Measurements from ENCODE around the gene USP31. TPM values are rescaled to one million over a fixed set of nuclear protein-coding genes. Genes with fewer than 3 reads are reported as not detected.

The USP31 gene
- total and polyA plus RNA-seq, 11 donors = 9.2 to 49.9 (median 23.8) TPM

GRCh38 chr16:23029733-23030420, 119.4 kb downstream of the USP31 start:
- intact Hi-C loops (cut with DNase I) = loop anchor here in 1 of 10 donors (10.0 kb wide), 1 partner anchor 55 kb away; no protein-coding TSS in a partner anchor
- no peaks in the 10 kb centered on the region for H3K36me3 ChIP-seq
- no peak overlapping the region for H3K4me3 ChIP-seq
- no peak for ATAC-seq
- WGBS, 4 donors = 67 to 74% (median 71%) methylated on average over 6 of the region's 6 CpGs
- no peak for TF ChIP-seq POLR2A (IDR thresholded peaks at IDR 0.05)
- TF ChIP-seq, protein P1, sequence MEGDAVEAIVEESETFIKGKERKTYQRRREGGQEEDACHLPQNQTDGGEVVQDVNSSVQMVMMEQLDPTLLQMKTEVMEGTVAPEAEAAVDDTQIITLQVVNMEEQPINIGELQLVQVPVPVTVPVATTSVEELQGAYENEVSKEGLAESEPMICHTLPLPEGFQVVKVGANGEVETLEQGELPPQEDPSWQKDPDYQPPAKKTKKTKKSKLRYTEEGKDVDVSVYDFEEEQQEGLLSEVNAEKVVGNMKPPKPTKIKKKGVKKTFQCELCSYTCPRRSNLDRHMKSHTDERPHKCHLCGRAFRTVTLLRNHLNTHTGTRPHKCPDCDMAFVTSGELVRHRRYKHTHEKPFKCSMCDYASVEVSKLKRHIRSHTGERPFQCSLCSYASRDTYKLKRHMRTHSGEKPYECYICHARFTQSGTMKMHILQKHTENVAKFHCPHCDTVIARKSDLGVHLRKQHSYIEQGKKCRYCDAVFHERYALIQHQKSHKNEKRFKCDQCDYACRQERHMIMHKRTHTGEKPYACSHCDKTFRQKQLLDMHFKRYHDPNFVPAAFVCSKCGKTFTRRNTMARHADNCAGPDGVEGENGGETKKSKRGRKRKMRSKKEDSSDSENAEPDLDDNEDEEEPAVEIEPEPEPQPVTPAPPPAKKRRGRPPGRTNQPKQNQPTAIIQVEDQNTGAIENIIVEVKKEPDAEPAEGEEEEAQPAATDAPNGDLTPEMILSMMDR (IDR thresholded peaks at IDR 0.05) = no peak
- peaks cover 0 to 19% (median 8%) of the 10 kb centered on the region in 12 donors for H3K9me3 ChIP-seq
- H3K27ac ChIP-seq = no peak overlapping the region
- no peaks in the 10 kb centered on the region for H3K4me1 ChIP-seq
- peaks cover 0 to 18% (median 0%) of the 10 kb centered on the region in 9 donors for H3K27me3 ChIP-seq
- no peak for DNase-seq

DNA sequence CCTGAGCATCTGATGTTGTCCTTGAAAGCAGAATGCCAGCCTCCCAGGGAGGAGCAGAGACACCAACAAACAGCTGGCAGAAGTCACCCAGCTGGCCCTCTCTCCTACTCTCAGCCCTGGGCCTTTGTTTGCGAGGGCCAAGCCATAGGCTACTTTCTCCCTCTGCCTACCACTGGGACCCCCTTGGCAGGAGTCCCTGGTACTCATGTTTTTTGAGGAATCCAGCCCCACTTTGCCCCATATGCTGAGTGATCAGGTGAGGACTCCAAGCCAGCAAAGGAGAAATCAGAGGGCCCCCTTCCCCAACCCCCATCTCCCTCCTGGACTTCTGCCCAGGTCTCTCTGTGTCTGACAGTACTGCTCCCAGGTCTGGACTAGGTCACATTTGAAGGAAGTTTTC, 121.9 kb downstream of the USP31 start:
- Histone ChIP-seq H3K4me3 (no peak overlapping the region), H3K4me1 (no peaks in the 10 kb centered on the region), H3K36me3 (no peaks in the 10 kb centered on the region), H3K9me3 (peaks cover 0 to under 1% (median 0%) of the 10 kb centered on the region in 12 donors), H3K27me3 (peaks cover 0 to 18% (median 0%) of the 10 kb centered on the region in 9 donors), H3K27ac (no peak overlapping the region)
- no peak for ATAC-seq
- DNase-seq = no peak
- TF ChIP-seq POLR2A (IDR thresholded peaks at IDR 0.05) = no peak
- TF ChIP-seq, protein P1 (IDR thresholded peaks at IDR 0.05) = no peak
- WGBS, 4 donors = 73 to 89% (median 87%) methylated on average over 1 of the region's 1 CpG
- intact Hi-C loops (cut with DNase I) = no loop called here

DNA sequence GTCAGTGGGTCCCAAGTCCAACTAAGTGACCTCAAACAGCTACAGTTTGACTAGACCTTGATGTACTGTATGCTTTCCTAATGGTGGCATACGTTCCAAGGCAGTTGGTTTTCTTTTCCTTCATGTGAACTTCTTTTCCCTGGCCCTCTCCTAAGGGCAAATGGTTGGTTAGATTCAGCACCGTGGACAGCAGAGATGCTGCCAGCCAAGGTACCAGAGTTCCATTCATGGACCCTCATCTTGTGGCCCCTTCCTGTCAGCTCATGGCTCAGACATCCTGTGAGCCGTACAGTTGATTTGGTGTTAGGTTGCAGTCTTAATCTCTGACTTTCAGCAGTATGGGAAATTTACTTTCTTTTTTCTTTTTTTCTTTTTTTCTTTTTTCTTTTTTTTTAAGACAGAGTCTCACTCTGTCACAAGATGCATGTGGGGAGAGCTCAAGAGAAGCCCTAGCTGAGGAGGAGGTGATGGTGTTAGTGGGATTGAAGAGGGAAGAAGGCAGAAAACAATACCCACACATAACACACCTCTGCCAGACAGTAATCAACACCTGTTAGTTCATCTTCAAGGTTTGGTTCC, 122.4 kb downstream of the USP31 start:
- no peak overlapping the region for H3K4me3 ChIP-seq
- no peaks in the 10 kb centered on the region for H3K9me3 ChIP-seq
- 10 to 18% (median 15%) methylated on average over 3 of the region's 3 CpGs for WGBS, 4 donors
- TF ChIP-seq POLR2A (IDR thresholded peaks at IDR 0.05) = no peak
- TF ChIP-seq, protein P1 (IDR thresholded peaks at IDR 0.05) = no peak
- no peak for DNase-seq
- no peaks in the 10 kb centered on the region for H3K36me3 ChIP-seq
- ATAC-seq = no peak
- intact Hi-C loops (cut with DNase I) = no loop called here
- no peak overlapping the region for H3K27ac ChIP-seq
- H3K4me1 ChIP-seq = no peaks in the 10 kb centered on the region
- H3K27me3 ChIP-seq = peaks cover 0 to 17% (median 0%) of the 10 kb centered on the region in 9 donors

GRCh38 chr16:23025692-23026307, 123.5 kb downstream of the USP31 start:
- TF ChIP-seq, protein P1 (IDR thresholded peaks at IDR 0.05) = no peak
- TF ChIP-seq POLR2A (IDR thresholded peaks at IDR 0.05) = no peak
- H3K27ac ChIP-seq = no peak overlapping the region
- H3K9me3 ChIP-seq = no peaks in the 10 kb centered on the region
- intact Hi-C loops (cut with DNase I) = no loop called here
- DNase-seq (no peak), ATAC-seq (no peak)
- H3K4me3 ChIP-seq = no peak overlapping the region
- H3K36me3 ChIP-seq = no peaks in the 10 kb centered on the region
- H3K4me1 ChIP-seq = no peaks in the 10 kb centered on the region
- WGBS, 4 donors = 62 to 77% (median 68%) methylated on average over 4 of the region's 4 CpGs
- peaks cover 0 to 8% (median 0%) of the 10 kb centered on the region in 9 donors for H3K27me3 ChIP-seq
